K562 (cell line): ENCODE measurements around the gene FAM83E. TPM values are rescaled to one million over a fixed set of nuclear protein-coding genes. Genes with fewer than 3 reads are reported as not detected.
"Not testable (repeated sequence)": the region's sequence is repeated elsewhere in the genome, so short reads cannot be mapped to it uniquely, and the experiment has no call there.

Source experiments
- ATAC-seq: fragments of 200-7000 bp; cut with Tn5 transposase; 3 replicates; pipeline ENCODE4 v1.9.1; 2020; ENCODE audit warnings: moderate library complexity
- BruUV-seq: library from RNA; stranded (reverse); fragments of 400-500 nt; replicated peaks from 2 replicates; lab custom pipeline; 2021; lab: Mats Ljungman, UMichigan
- CTCF ChIA-PET: fragments of 300-600 bp; formaldehyde crosslinking; extraction: SDS; loops from one replicate; lab custom pipeline; 2021; ENCODE audit warnings: low intra/inter-chr PET ratio; lab: Yijun Ruan, JAX
- POLR2A ChIA-PET: fragments of 300-600, 350-650 bp; sonication (Branson Sonifier 250); formaldehyde crosslinking; extraction: SDS; loops from one replicate; lab custom pipeline; 2021; ENCODE audit warnings: antibody characterized with exemption, inconsistent platforms; lab: Yijun Ruan, JAX
- DNase-seq, 4 experiments: peaks; one replicate each; pipeline versions ENCODE4 v3.0.0 to v3.0.0-alpha.2; 2011 to 2018; ENCODE audit warnings: low spot score in 3 of 4, mixed read lengths in 3 of 4; ENCODE audit errors: extremely low read depth in 1 of 4
- FAIRE-seq: peaks from 2 replicates; lab custom pipeline; 2011; peaks lifted over from hg19 to GRCh38; lab: Jason Lieb, UNC
- H2AFZ ChIP-seq: 2 replicates; pipeline ENCODE4 v1.6.0; 2011; ENCODE audit warnings: low read depth, low read length, control low read depth, inconsistent platforms
- H3K27ac ChIP-seq: fragments of 200-600 bp; 3 replicates; pipeline ENCODE4 v1.8.0; 2011; ENCODE audit warnings: low read depth, mild to moderate bottlenecking, control low read depth, inconsistent platforms, low read length, moderate library complexity, mixed read lengths; ENCODE audit errors: extremely low read depth
- H3K27me3 ChIP-seq, 2 experiments: fragments of 300-600 bp in 1 of 2; 2 replicates in 1 of 2; 3 replicates in 1 of 2; pipeline versions ENCODE4 v1.6.0 to v1.8.0; 2011; ENCODE audit warnings: inconsistent platforms in 2 of 2, low read length in 2 of 2, mild to moderate bottlenecking in 1 of 2, mixed read lengths in 1 of 2, moderate library complexity in 1 of 2; ENCODE audit not compliant: control insufficient read depth in 2 of 2, insufficient read depth in 2 of 2
- H3K36me3 ChIP-seq: fragments of 300-600 bp; 3 replicates; pipeline ENCODE4 v1.8.0; 2011; ENCODE audit warnings: mild to moderate bottlenecking, low read length, inconsistent platforms; ENCODE audit not compliant: control insufficient read depth, insufficient read depth
- H3K4me1 ChIP-seq, 2 experiments: fragments of 200-600 bp in 1 of 2; replicated peaks in 1 of 2; 2 replicates in 1 of 2; 3 replicates in 1 of 2; pipeline versions ENCODE4 v1.5.1 to v1.8.0; 2011; ENCODE audit warnings: inconsistent platforms in 2 of 2, low read length in 2 of 2, mild to moderate bottlenecking in 1 of 2, mixed read lengths in 1 of 2, moderate library complexity in 1 of 2; ENCODE audit not compliant: control insufficient read depth in 2 of 2, insufficient read depth in 2 of 2
- H3K4me2 ChIP-seq: 2 replicates; pipeline ENCODE4 v1.6.1; 2011; ENCODE audit warnings: low read length, control low read depth, inconsistent platforms, mixed read lengths; ENCODE audit not compliant: insufficient read depth
- H3K4me3 ChIP-seq: fragments of 200-600 bp; sonication (generic), shearing (Covaris generic); 2 replicates; pipeline ENCODE4 v1.5.1; 2016; ENCODE audit warnings: control low read depth, inconsistent platforms
- H3K79me2 ChIP-seq: fragments of 200-600 bp; 3 replicates; pipeline ENCODE4 v1.8.0; 2011; ENCODE audit warnings: low read length, inconsistent platforms; ENCODE audit not compliant: control insufficient read depth, insufficient read depth
- H3K9ac ChIP-seq, 2 experiments: 2 replicates each; pipeline versions ENCODE4 v1.6.0 to v1.6.1; 2011; ENCODE audit warnings: low read depth in 2 of 2, low read length in 2 of 2, control low read depth in 1 of 2, inconsistent platforms in 1 of 2, mild to moderate bottlenecking in 1 of 2, mixed read lengths in 1 of 2; ENCODE audit not compliant: insufficient read depth in 1 of 2
- H3K9me1 ChIP-seq: one replicate; pipeline ENCODE4 v1.6.0; 2011; ENCODE audit warnings: inconsistent platforms, mild to moderate bottlenecking, low read length, moderate library complexity; ENCODE audit not compliant: control insufficient read depth, insufficient read depth
- H3K9me3 ChIP-seq: replicated peaks from 2 replicates; pipeline ENCODE4 v1.5.1; 2011; ENCODE audit warnings: low read depth, low read length, inconsistent platforms; ENCODE audit not compliant: control insufficient read depth, insufficient read depth
- H4K20me1 ChIP-seq: replicated peaks from 2 replicates; pipeline ENCODE4 v1.6.1; 2011; ENCODE audit warnings: low read length, inconsistent platforms, mixed read lengths; ENCODE audit not compliant: control insufficient read depth, insufficient read depth
- CTBP1 ChIP-seq: fragments of 450-650 bp; IDR thresholded peaks from 2 replicates; pipeline ENCODE4 v1.6.1; 2016; ENCODE audit warnings: borderline replicate concordance
- HDAC2 ChIP-seq: fragments of 450-650 bp; IDR thresholded peaks from 2 replicates; pipeline ENCODE4 v1.6.1; 2016; ENCODE audit warnings: mild to moderate bottlenecking
- KDM1A ChIP-seq, 2 experiments: fragments of 450-650 bp; IDR thresholded peaks; 2 replicates each; pipeline ENCODE4 v1.6.1; 2016; ENCODE audit warnings: mild to moderate bottlenecking in 2 of 2
- PRPF4 ChIP-seq: fragments of 200-400 bp; formaldehyde crosslinking; IDR thresholded peaks from one replicate; pipeline ENCODE4 v1.6.1; 2017; ENCODE audit warnings: low read length, low read depth, mild to moderate bottlenecking; ENCODE audit not compliant: insufficient read depth, poor library complexity, severe bottlenecking
- RCOR1 ChIP-seq, 2 experiments: IDR thresholded peaks; 2 replicates each; pipeline ENCODE4 v1.6.1; 2012; ENCODE audit warnings: low read depth in 2 of 2, low read length in 2 of 2, borderline replicate concordance in 1 of 2, improper control_type of control experiment in 1 of 2
- RFX1 ChIP-seq: fragments of 450-650 bp; IDR thresholded peaks from 2 replicates; pipeline ENCODE4 v1.6.1; 2016; ENCODE audit warnings: mild to moderate bottlenecking, moderate library complexity
- SAP30 ChIP-seq: fragments of 200-600 bp; sonication (generic); IDR thresholded peaks from 2 replicates; pipeline ENCODE4 v1.6.1; 2012; ENCODE audit warnings: borderline replicate concordance, low read depth, mild to moderate bottlenecking, moderate library complexity, low read length, control low read depth, inconsistent platforms; ENCODE audit not compliant: insufficient read depth, poor library complexity, severe bottlenecking
- WGBS: fragments of 100-300 bp; shearing (Covaris generic); methylation state at CpG from one replicate; pipeline ENCODE4 v1.1.6; 2016; ENCODE audit warnings: low coverage, mixed read lengths; ENCODE audit not compliant: insufficient coverage; ENCODE audit errors: missing lambda C conversion rate; 5-methylcytosine and 5-hydroxymethylcytosine counted together
- in situ Hi-C: fragments of 300-500 bp; cut with MboI; formaldehyde crosslinking; loops from 4 replicates; pipeline ENCODE4 v1.15.0; 2018; ENCODE audit warnings: inconsistent platforms, mixed read lengths
- intact Hi-C: fragments of 100-400 bp; cut with micrococcal nuclease; formaldehyde crosslinking; loops from 2 replicates; pipeline ENCODE4 v1.14.2; 2022
- polyA plus RNA-seq, 8 experiments: library from polyadenylated mRNA; depleted of rRNA in 4 of 8; stranded (reverse) in 5 of 8; unstranded in 3 of 8; fragments of >200 nt; fragmentation: Nextera tagmentation in 2 of 8; fragmentation: Illumina TruSeq in 1 of 8; extraction: Ambion mirVana in 2 of 8; extraction: Trizol in 1 of 8; gene quantifications; 2 replicates each; pipeline versions ENCODE4 v1.2.1 to v1.2.3, GENCODE V29; 2011 to 2014; ENCODE audit warnings: inconsistent platforms in 1 of 8, missing spikeins in 1 of 8
- total RNA-seq, 7 experiments: library from RNA; depleted of rRNA in 6 of 7; stranded (reverse); fragments of >200 nt in 6 of 7; fragmentation: Illumina TruSeq in 2 of 7; extraction: Trizol in 2 of 7; gene quantifications; 2 replicates each; pipeline versions ENCODE4 v1.2.1 to v1.2.3, GENCODE V29; 2011 to 2021; ENCODE audit warnings: low replicate concordance in 1 of 7

FAM83E gene
- total and polyA plus RNA-seq, 9 of the 15 experiments (the other 6 are each of a cell fraction or from before 2014, with no cell fraction given) = 0.15 to 0.87 (median 0.29) TPM; not detected in 4

DNA sequence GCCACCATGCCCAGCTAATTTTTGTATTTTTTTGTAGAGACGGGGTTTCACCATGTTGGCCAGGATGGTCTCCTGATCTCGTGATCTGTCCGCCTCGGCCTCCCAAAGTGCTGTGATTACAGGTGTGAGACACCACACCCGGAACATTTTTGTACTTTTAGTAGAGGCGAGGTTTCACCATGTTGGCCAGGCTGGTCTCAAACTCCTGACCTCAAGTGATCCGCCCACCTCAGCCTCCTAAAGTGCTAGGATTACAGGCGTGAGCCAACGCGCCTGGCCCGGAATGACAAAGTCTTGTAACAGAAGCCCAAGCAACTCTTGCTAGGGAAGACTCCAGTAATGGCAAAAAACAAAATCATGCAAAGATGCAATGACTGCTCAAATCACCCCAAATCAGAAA lies 17.4 kb upstream of the FAM83E start:
- H3K9me1 ChIP-seq, H3K27me3 ChIP-seq, H3K36me3 ChIP-seq, BruUV-seq, H4K20me1 ChIP-seq, in situ Hi-C loops, intact Hi-C loops, ATAC-seq, H3K4me2 ChIP-seq, FAIRE-seq, H3K79me2 ChIP-seq, CTCF ChIA-PET, DNase-seq, H2AFZ ChIP-seq, H3K9me3 ChIP-seq, H3K4me3 ChIP-seq: not testable (repeated sequence)
- POLR2A ChIA-PET = interaction anchor here (0.7 to 2.4 kb wide), 7 partner anchors 8 to 322 kb away, joined by 3 to 18 read pairs (median 4); partner anchors contain the start of genes RPL18 and SPHK2
- Histone ChIP-seq H3K27ac (0 out of 3 replicates have a peak overlapping the region, but pooled peaks have one; percentile 88), H3K4me1 (peaks cover 32 to 86% of the 10 kb centered on the region in 2 experiments), H3K9ac (peak overlapping the region in 1 of 2 experiments; percentile 7; a peak in 1 of 4 replicates)
- WGBS = 90% methylated on average over 11 of the region's 11 CpGs

DNA sequence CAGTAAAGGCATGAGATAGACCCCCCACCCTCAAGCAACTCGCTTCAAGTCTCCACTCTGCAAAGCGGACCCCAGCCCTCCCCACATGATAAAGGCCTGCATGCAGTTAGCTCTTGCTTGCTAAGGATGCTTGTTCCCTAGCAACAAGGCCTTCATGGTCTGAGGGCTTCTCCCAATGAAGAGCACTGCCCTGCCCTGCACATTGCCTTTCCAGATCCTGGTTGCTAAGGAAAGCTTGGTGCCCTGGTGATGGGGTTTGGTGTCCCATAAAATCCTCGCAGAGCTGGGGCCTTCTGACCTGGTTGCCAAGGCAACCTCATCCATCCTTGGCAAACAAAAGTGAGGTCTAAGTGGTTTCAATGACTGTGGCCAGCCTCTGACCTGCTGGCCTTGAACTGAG lies 16.3 kb upstream of the FAM83E start:
- peaks cover 27 to 79% of the 10 kb centered on the region in 2 experiments for H3K4me1 ChIP-seq
- peak; percentile 84 to 85; a peak in 3 of 4 replicates for TF ChIP-seq KDM1A (IDR thresholded peaks at IDR 0.05)
- peak; percentile 71 for TF ChIP-seq HDAC2
- 0 out of 4 replicates have a peak, but pooled peaks of 1 of the 2 experiments have one; percentile 17 for TF ChIP-seq RCOR1 (IDR thresholded peaks at IDR 0.05; ENCODE audit: borderline replicate concordance in 1 of 2, low read depth in 2 of 2, low read length in 2 of 2)
- peak; percentile 67; the same call in 1 of the 2 replicates for TF ChIP-seq CTBP1
- TF ChIP-seq SAP30 = no peak
- TF ChIP-seq RFX1 = peak; percentile 93
- TF ChIP-seq PRPF4 = no peak

More for the DNA sequence above, 16.3 kb upstream of the FAM83E start:
- intact Hi-C loops = no loop called here
- Histone ChIP-seq H3K9me3 (no peaks in the 10 kb centered on the region), H3K27me3 (no peaks in the 10 kb centered on the region), H3K4me2 (no peak overlapping the region), H3K4me3 (no peak overlapping the region), H2AFZ (no peak overlapping the region), H3K79me2 (peaks cover 7% of the 10 kb centered on the region; the same call in 2 of the 3 replicates), H4K20me1 (no peaks in the 10 kb centered on the region), H3K9ac (no peak overlapping the region), H3K36me3 (peaks cover 3% of the 10 kb centered on the region; the same call in 1 of the 3 replicates), H3K9me1 (peaks cover 4% of the 10 kb centered on the region), H3K27ac (no peak overlapping the region)
- CTCF ChIA-PET = no interaction called here
- WGBS = 58% methylated on average over 3 of the region's 3 CpGs
- ATAC-seq (no peak), DNase-seq (no peak), FAIRE-seq (no peak)
- in situ Hi-C loops = no loop called here
- POLR2A ChIA-PET = interaction anchor here (0.6 to 1.7 kb wide), 5 partner anchors 12 to 317 kb away, joined by 3 to 9 read pairs (median 4); partner anchors contain the start of genes RPL18 and SPHK2
- BruUV-seq = no TSS peak
